ENCODE measurements around the gene UQCRC2.

DNA sequence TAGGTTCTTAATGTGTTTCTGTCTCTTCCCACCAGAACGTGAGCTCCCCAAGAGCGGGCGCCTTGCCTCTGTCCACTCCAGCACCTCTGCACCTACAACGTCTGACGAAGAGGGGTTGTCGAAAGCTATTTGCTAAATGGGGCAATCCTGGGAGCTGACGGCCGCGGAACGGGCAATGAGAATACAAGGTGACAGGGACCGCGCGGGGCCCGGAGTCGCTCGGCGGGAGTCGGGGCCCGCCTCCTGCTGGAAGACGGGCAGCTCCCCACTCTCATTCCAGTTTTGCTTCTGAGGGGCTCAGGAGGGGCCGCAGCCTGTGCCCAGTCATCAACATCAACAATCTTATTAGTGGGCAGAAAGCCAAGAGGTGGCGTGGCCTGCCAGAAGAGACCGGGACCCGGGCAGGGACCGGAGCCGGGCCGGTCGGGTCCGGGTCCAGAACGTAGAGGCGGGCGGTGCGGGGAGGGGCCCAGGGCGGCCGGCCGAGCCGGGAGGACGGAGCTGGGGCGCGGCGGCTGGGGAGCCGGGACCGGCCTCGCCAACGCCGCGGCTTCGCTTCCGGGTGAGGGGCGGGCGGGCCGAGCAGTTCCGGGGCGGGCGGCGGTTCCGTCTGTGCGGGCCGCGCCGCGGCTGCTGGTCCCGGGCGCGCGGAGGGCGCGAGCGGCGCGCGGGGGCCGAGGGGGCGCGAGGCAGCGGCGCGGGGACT, 54.5 kb downstream of the UQCRC2 start, which contains the start of gene MOSMO:
- TF ChIP-seq, protein P1, sequence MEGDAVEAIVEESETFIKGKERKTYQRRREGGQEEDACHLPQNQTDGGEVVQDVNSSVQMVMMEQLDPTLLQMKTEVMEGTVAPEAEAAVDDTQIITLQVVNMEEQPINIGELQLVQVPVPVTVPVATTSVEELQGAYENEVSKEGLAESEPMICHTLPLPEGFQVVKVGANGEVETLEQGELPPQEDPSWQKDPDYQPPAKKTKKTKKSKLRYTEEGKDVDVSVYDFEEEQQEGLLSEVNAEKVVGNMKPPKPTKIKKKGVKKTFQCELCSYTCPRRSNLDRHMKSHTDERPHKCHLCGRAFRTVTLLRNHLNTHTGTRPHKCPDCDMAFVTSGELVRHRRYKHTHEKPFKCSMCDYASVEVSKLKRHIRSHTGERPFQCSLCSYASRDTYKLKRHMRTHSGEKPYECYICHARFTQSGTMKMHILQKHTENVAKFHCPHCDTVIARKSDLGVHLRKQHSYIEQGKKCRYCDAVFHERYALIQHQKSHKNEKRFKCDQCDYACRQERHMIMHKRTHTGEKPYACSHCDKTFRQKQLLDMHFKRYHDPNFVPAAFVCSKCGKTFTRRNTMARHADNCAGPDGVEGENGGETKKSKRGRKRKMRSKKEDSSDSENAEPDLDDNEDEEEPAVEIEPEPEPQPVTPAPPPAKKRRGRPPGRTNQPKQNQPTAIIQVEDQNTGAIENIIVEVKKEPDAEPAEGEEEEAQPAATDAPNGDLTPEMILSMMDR (IDR thresholded peaks at IDR 0.05), result no peak
- no peak for TF ChIP-seq RFX5 (IDR thresholded peaks at IDR 0.05)
- TF ChIP-seq, protein P2, sequence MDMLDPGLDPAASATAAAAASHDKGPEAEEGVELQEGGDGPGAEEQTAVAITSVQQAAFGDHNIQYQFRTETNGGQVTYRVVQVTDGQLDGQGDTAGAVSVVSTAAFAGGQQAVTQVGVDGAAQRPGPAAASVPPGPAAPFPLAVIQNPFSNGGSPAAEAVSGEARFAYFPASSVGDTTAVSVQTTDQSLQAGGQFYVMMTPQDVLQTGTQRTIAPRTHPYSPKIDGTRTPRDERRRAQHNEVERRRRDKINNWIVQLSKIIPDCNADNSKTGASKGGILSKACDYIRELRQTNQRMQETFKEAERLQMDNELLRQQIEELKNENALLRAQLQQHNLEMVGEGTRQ (IDR thresholded peaks at IDR 0.05), result no peak
- TF ChIP-seq, protein P3, sequence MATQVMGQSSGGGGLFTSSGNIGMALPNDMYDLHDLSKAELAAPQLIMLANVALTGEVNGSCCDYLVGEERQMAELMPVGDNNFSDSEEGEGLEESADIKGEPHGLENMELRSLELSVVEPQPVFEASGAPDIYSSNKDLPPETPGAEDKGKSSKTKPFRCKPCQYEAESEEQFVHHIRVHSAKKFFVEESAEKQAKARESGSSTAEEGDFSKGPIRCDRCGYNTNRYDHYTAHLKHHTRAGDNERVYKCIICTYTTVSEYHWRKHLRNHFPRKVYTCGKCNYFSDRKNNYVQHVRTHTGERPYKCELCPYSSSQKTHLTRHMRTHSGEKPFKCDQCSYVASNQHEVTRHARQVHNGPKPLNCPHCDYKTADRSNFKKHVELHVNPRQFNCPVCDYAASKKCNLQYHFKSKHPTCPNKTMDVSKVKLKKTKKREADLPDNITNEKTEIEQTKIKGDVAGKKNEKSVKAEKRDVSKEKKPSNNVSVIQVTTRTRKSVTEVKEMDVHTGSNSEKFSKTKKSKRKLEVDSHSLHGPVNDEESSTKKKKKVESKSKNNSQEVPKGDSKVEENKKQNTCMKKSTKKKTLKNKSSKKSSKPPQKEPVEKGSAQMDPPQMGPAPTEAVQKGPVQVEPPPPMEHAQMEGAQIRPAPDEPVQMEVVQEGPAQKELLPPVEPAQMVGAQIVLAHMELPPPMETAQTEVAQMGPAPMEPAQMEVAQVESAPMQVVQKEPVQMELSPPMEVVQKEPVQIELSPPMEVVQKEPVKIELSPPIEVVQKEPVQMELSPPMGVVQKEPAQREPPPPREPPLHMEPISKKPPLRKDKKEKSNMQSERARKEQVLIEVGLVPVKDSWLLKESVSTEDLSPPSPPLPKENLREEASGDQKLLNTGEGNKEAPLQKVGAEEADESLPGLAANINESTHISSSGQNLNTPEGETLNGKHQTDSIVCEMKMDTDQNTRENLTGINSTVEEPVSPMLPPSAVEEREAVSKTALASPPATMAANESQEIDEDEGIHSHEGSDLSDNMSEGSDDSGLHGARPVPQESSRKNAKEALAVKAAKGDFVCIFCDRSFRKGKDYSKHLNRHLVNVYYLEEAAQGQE (IDR thresholded peaks at IDR 0.05), result peak; percentile 63
- TF ChIP-seq TP53 (CRISPR knock-in tag; IDR thresholded peaks at IDR 0.05), result no peak
- TF ChIP-seq, protein P4, sequence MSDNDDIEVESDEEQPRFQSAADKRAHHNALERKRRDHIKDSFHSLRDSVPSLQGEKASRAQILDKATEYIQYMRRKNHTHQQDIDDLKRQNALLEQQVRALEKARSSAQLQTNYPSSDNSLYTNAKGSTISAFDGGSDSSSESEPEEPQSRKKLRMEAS (IDR thresholded peaks at IDR 0.05), result no peak
- TF ChIP-seq FOXS1 (CRISPR knock-in tag; IDR thresholded peaks at IDR 0.05), result no peak
- TF ChIP-seq CHD2 (IDR thresholded peaks at IDR 0.05; ENCODE audit: low read length, partially characterized antibody), result no peak
- peak; percentile 1 for TF ChIP-seq MAFK (IDR thresholded peaks at IDR 0.05; ENCODE audit: partially characterized antibody)
- no peak for TF ChIP-seq RAD21 (conservative IDR thresholded peaks at IDR 0.05 in 1 of 2, IDR thresholded peaks at IDR 0.05 in 1 of 2)
- no peak for TF ChIP-seq POLR2AphosphoS2 (conservative IDR thresholded peaks at IDR 0.05; ENCODE audit: low read length)
